HG03025 (cell line): ENCODE data around the gene EED.
"Not testable (repeated sequence)": the region's sequence is repeated elsewhere in the genome, so short reads cannot be mapped to it uniquely, and the experiment has no call there.

ENCODE experiments used
- ATAC-seq: cut with Tn5 transposase; IDR thresholded peaks from one replicate; pipeline ENCODE4 v1.9.1; 2021; ENCODE audit warnings: mild to moderate bottlenecking, moderate library complexity; ENCODE audit not compliant: unreplicated experiment, low FRiP score

The EED gene

GRCh38 chr11:86288776-86289507 lies 44.4 kb downstream of the EED start:
- no peak for ATAC-seq

GRCh38 chr11:86289508-86290280 lies 45.1 kb downstream of the EED start:
- ATAC-seq, result not testable (repeated sequence)

GRCh38 chr11:86291466-86292262 lies 47.1 kb downstream of the EED start:
- no peak for ATAC-seq

- peak; percentile 54 for ATAC-seq
These were observed 48.5 kb downstream of the EED start for GRCh38 chr11:86292912-86293616.

GRCh38 chr11:86294026-86294425 lies 49.5 kb downstream of the EED start:
- no peak for ATAC-seq

- no peak for ATAC-seq
These were observed 57.2 kb downstream of the EED start for GRCh38 chr11:86301742-86302091.

GRCh38 chr11:86302092-86302793 lies 57.7 kb downstream of the EED start, which contains the start of gene HIKESHI:
Gene HIKESHI (plus strand): TSS chr11:86302240. CDS start chr11:86302449, 209 bp downstream.
- peak; percentile 99 for ATAC-seq

GRCh38 chr11:86303257-86303656 lies 58.7 kb downstream of the EED start:
- ATAC-seq, result no peak

- ATAC-seq, result not testable (repeated sequence)
These were observed 64.2 kb downstream of the EED start for GRCh38 chr11:86308710-86309109.

- no peak for ATAC-seq
These were observed 69.2 kb downstream of the EED start for GRCh38 chr11:86313793-86314192.

GRCh38 chr11:86314636-86315035 lies 70.1 kb downstream of the EED start:
- ATAC-seq, result no peak
